DMS 273 (cell line): ENCODE data around the gene AKAP12.
A peak's percentile ranks its signal among the peaks of the same experiment; 100 is the strongest.
"Not testable (repeated sequence)": the region's sequence is repeated elsewhere in the genome, so short reads cannot be mapped to it uniquely, and the experiment has no call there.

Experiments used
- DNase-seq: peaks from one replicate; lab custom pipeline; 2025; ENCODE audit not compliant: unreplicated experiment; lab: John Stamatoyannopoulos, UW

The AKAP12 gene

GRCh38 chr6:151307501-151307900 lies 67.7 kb downstream of the AKAP12 start:
- DNase-seq, result no peak

GRCh38 chr6:151309619-151310018 lies 69.9 kb downstream of the AKAP12 start:
- no peak for DNase-seq

GRCh38 chr6:151310279-151310678 lies 70.5 kb downstream of the AKAP12 start:
- DNase-seq, result no peak

GRCh38 chr6:151310852-151311767 lies 71.3 kb downstream of the AKAP12 start:
- no peak for DNase-seq

GRCh38 chr6:151313066-151313491 lies 73.3 kb downstream of the AKAP12 start:
- DNase-seq, result no peak

- not testable (repeated sequence) for DNase-seq
These were observed 75.9 kb downstream of the AKAP12 start for GRCh38 chr6:151315661-151316060.

DNA sequence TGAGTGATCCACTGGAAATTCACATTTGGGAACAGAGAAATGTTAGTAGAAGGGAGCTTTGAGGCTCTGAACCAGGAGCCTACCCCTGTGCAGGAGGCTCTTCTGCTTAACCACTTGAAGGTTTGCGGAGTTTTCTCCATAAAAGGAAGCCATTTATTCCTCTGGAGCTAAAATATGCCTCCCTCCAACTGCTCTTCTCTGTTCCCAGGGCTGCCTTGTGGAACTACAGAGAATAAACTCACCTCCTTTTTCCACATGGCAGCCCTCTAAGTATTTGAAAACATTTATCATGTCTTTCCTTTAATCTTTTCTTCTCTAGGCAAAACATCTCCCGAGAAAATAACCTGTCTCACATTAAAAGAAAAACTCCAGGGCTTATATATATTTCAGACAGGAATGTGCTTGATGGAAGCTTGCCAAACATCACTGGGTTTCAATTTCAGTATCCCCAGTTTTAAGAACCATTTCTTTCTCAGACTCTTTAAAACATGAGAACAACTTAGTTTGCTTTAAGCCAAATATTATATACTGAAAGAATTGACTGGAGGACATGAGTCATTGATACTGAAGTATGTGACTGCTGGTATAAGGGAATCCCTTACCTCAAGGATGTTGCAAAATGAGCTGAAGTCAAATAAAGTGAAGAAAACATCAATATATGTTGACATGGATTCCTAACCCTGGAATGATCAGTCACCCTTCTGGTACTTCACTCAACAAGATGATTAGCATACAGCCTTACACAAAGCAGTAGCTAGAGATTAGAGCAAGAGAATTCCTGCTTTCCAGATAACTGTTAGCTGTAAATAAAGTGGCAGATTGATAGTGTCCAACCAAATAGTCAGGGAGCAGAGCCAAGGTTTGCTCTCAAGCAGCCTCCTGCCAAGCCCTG lies 77.6 kb downstream of the AKAP12 start:
- DNase-seq, result peak; percentile 33

DNA sequence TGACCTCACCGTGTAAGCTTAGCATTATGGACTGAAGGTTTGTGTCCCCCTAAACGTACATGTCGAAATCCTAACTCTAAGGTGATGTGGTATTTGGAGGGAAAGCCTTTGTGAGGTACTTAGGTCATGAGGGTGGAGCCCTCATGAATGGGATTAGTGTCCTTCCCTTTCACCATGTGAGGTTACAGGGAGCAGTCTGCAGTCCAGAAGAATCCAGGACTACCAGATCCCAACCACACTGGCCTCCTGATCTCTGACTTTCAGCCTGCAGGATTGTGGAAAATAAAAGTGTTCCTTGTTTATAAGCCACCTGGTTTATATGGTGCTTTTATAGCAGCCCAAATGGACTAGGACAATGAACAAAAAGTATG lies 78.2 kb downstream of the AKAP12 start:
- no peak for DNase-seq

DNA sequence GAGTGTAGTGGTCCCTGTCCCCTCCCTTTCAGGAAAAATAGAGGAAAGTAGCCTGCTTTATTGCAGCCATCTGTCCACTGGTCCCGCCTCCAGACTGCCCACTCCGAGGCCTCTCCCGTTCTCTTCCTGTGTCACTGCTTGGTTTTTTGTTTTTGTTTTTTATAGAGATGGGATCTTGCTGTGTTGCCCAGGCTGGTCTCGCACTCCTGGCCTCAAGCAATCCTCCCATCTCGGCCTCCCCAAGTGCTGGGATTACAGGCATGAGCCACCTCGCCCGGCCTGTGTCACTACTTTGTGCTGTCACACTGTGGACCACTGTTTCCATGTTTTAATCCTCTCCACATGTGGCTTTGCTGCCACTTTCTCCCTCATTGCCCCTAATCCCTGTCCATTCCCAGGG lies 80.4 kb downstream of the AKAP12 start:
- no peak for DNase-seq

DNA sequence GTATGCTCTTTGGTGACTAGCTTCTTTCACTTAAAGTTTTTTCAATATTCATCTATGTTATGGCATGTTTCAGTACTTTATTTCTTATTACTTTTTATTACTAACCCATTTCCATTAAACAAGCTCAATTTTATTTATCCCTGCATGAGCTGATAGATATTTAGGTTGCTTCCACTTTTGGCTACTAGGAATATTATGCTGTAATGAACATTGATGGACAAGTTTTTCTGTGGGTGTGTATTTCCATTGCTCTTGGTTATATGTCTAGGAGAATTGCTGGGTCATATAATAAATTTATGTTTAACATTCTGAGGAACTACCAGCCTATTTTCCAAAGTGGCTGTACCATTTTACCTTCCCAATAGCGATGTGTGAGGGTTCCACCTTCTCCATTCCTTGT lies 81.7 kb downstream of the AKAP12 start:
- DNase-seq, result no peak

DNA sequence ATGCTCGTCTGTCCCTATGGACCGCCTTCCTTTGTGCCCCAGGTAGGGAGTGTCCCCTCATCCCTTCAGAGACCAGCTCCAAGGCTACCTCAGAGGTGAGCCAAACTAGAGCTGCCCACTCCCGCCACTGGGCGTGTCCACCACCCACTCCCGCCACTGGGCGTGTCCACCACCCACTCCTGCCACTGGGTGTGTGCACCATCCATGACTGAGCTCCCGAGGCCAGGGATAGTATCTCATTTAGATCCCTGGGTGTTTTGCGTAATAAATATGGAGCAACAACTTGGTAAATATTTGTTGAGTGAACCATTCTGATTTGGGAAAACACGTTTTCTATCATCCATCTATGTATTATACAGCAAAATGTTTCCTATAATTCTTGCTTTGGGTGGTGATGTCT lies 82.8 kb downstream of the AKAP12 start:
- DNase-seq, result no peak

DNA sequence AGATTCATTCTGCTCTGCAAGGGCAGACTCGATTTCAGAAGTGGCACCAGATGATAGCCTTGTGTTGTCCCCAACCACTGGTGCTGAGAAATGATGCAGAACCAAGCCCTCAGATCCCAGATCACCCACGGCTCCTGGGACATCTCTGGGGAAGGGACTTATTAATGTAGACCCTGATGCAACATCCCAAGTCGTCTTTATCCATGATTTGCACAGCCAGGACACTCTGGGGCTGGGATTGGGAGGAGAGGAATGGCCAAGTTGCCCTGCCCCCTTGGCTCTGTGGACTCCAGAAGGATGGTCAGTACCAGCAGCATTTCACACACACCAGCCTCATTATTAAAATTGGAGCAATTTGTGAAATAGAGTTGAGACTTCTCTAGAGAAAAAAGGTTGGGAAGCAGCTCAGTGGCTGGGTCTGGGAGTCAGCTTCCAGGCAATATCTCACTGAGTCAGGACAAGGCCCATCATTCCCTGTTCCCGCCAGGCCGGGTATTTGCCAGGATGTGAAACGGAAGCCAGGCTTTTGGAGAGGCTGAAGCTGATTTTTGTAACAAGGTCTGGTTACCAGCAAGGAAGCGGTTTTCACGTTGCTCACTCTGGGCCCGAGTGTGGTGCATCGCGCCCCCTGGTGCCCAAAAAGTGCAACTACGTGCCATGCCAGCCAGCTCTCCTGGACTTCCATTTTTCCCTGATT lies 84.2 kb downstream of the AKAP12 start:
- DNase-seq, result peak; percentile 92

DNA sequence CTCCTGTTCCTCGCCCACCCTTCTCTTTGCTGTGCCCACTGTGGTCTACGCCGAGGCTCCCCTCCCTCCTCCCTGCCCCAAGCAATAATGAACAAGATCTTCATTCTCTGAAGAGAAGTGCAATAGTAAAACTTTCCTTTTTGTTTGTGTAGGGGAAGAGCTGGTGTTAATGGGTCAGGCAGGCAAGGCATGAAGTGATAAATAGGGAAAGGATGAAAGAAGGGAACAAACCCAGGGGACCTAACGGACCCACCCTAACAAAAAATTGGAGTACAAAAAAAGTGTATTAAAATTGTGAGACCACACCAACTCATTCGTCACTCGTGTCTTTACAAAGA lies 84.7 kb downstream of the AKAP12 start:
- DNase-seq, result no peak

DNA sequence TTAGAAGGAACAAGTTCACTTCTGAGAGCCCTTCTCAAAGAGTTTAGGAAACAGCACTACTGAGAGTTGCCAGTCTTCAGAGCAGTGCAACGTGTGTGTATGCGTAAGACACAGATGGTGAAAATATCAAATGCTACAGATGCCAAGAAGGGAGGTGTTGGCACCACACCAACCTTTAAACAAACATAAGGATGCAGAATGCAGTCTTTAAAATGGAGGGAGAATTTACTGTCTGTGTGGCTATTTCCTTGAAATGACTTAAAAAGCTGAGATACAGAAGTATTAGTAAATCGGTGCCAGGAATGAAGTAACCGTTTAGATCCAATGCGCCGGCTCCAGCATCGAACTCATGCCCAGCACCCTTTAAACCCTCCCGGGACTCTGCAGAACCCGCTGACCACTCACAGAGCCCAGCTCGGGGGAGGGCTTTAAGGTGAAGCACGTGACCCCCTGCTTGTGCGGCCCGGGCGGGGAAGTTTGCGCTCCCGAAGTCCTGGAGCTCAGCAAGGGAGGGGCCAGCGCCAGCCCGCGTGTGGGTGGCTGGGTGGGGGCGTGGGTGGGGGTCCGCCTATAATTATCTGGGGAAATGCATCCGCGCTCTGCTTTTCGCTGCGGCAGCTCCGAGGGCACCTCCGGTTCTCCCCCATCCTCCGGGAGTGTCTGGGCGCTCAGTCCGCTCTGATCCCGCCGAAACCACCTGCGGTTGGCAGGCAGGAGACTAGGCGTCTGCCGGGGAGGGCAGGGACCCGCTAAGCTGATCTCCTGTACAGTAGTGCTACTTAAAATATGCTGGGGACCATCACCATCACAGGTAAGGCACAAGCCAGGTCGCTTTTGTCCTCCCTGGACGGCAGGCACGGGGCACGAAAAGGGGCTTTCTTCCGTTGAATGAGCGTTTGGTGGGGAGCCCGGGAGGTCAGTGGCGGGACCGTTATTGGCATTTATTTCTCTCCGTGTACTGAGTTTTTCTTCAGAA lies 85.6 kb downstream of the AKAP12 start:
- peak; percentile 89 for DNase-seq

DNA sequence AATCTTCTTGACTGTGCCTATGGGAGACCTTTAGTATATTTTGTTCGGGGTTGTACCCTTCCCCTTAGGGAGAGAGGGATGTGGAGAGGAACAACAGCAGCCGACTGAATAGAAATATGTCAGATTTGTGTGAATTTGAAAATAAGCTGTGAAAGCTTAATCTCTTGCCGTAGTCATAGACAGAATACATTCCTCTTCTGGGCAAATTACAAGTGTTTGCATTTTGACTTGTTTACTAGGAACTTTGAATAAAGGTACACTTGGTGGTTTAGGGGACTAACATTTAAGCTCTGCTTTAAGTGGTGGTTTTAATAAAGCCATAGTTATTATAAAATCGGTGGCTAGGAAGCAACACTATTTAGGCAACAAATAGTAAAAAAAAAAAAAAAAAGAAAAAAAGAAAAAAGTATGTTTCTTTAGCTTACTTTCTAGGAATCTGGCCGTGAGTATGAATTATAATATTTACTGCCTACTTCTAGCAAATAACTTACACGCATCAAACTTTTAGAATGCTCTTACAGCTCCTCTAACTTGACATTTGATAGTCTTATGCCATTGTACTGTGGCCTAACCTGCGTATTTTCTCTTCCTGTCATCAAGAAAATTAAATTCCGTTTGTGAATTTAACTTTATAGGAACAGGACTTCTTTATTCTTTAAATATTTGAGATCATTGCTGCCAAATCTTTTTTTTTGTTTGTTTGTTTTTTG lies 86.5 kb downstream of the AKAP12 start:
- DNase-seq, result no peak

DNA sequence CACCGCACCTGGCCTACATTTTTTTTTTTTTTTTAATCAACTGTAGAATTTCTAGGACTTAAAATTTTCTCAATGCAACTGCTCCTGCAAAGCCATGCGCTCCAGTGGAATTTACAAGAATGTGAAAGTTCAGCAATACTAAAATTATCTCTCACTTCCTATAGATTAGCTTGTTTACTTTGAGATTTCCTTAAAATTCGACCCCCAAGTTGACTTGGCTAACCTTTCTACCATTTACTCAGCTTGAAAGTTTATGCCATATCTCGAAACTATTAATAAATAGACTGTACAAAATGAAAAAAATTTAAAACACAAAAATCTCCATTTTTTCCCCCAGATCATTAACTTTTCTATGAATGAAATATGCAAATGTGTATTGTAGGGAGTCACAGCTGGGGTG lies 87.3 kb downstream of the AKAP12 start:
- no peak for DNase-seq

- peak; percentile 16 for DNase-seq
These were observed 90.4 kb downstream of the AKAP12 start for GRCh38 chr6:151330130-151330696.

GRCh38 chr6:151335930-151336329 lies 96.2 kb downstream of the AKAP12 start:
- no peak for DNase-seq

GRCh38 chr6:151338651-151339200 lies 99.0 kb downstream of the AKAP12 start:
- DNase-seq, result no peak
